Measurements from ENCODE around the gene PHTF2.

- no peak for TF ChIP-seq CTCF (conservative IDR thresholded peaks at IDR 0.05; ENCODE audit: low read depth, low read length)
- TF ChIP-seq BHLHE40 (IDR thresholded peaks at IDR 0.05; ENCODE audit: low read depth, low read length): no peak
- TF ChIP-seq POLR2A (IDR thresholded peaks at IDR 0.05; ENCODE audit: low read depth, low read length): no peak
- no peak for TF ChIP-seq SMC3 (IDR thresholded peaks at IDR 0.05; ENCODE audit: low read depth, low read length)
Measured at GRCh38 chr7:77833136-77833535, 34.6 kb downstream of the PHTF2 start.

All from IMR-90 (cell line).